ENCODE data around the gene SOCS7.

GRCh38 chr17:38428643-38429371 is 77.2 kb downstream of the SOCS7 start:
- TF ChIP-seq CTCF (IDR thresholded peaks at IDR 0.05) = no peak
- peak; percentile 43 for TF ChIP-seq POLR2A (IDR thresholded peaks at IDR 0.05)

Data from prostate gland (tissue), 2 donors.